Kidney (tissue), 14 donors: ENCODE results near the gene GAL3ST2. TPM values are rescaled to one million over a fixed set of nuclear protein-coding genes. Genes with fewer than 3 reads are reported as not detected.

Source experiments
- DNase-seq, 5 donors: peaks; one replicate each; pipeline ENCODE4 v3.0.0-alpha.2; 2013 to 2020
- FAIRE-seq: peaks from 2 replicates; lab custom pipeline; 2012; peaks lifted over from hg19 to GRCh38; lab: Jason Lieb, UNC
- H3K27ac ChIP-seq, 2 donors: one replicate each; pipeline ENCODE4 v1.7.0; 2013; ENCODE audit warnings: low read depth in 2 of 2, low read length in 2 of 2, inconsistent platforms in 1 of 2
- H3K27me3 ChIP-seq: one replicate; pipeline ENCODE4 v1.7.1; 2013; ENCODE audit warnings: low read length, inconsistent platforms; ENCODE audit not compliant: control insufficient read depth, insufficient read depth
- H3K36me3 ChIP-seq, 3 donors: one replicate each; pipeline versions ENCODE4 v1.7.0 to v1.7.1; 2013; ENCODE audit warnings: low read length in 3 of 3, control low read depth in 1 of 3, inconsistent platforms in 1 of 3; ENCODE audit not compliant: insufficient read depth in 3 of 3, control insufficient read depth in 2 of 3
- H3K4me1 ChIP-seq, 3 donors: one replicate each; pipeline versions ENCODE4 v1.7.0 to v1.7.1; 2013; ENCODE audit warnings: low read length in 3 of 3, inconsistent platforms in 1 of 3, low read depth in 1 of 3; ENCODE audit not compliant: control insufficient read depth in 2 of 3, insufficient read depth in 2 of 3
- H3K4me3 ChIP-seq, 3 donors: one replicate each; pipeline versions ENCODE4 v1.7.0 to v1.8.1; 2013; ENCODE audit warnings: low read length in 3 of 3, control low read depth in 1 of 3, inconsistent platforms in 1 of 3
- H3K9ac ChIP-seq, 3 donors: one replicate each; pipeline versions ENCODE4 v1.7.0 to v1.7.1; 2013; ENCODE audit warnings: low read length in 3 of 3, control low read depth in 1 of 3, inconsistent platforms in 1 of 3
- H3K9me3 ChIP-seq, 3 donors: one replicate each; pipeline versions ENCODE4 v1.7.0 to v1.7.1; 2013; ENCODE audit warnings: low read length in 3 of 3, control low read depth in 1 of 3, inconsistent platforms in 1 of 3; ENCODE audit not compliant: control insufficient read depth in 2 of 3, insufficient read depth in 1 of 3
- intact Hi-C: fragments of 100-400 bp; cut with DNase I; formaldehyde crosslinking; loops from one replicate; pipeline ENCODE4 v1.11.1; 2022
- polyA plus RNA-seq: library from polyadenylated mRNA; stranded (reverse); fragments of 350-450 nt; fragmentation: Illumina TruSeq; extraction: RNeasy Lipid Tissue Mini Kit (QIAGEN cat#74804); gene quantifications from one replicate; pipeline ENCODE4 v1.2.3, GENCODE V29; 2014; ENCODE audit warnings: low read depth, low replicate concordance; ENCODE audit not compliant: insufficient read depth
- total RNA-seq: library from RNA; stranded (reverse); fragmentation: NEBNext Ultra II Directional; extraction: Animal tissue kit (Norgen Biotek cat#: 25700); gene quantifications from one replicate; pipeline ENCODE4 v1.2.1, GENCODE V29; 2021
- TF ChIP-seq, protein P1 (sequence below): IDR thresholded peaks from 3 replicates; pipeline ENCODE4 v1.5.1; 2012; ENCODE audit warnings: mild to moderate bottlenecking, moderate library complexity, borderline replicate concordance; ENCODE audit not compliant: insufficient read depth; ENCODE audit errors: extremely low read depth
- donor health status: control.
- donor health status: control.
- donor health status: control.
- donor health status: control.
- donor health status: control.
- donor health status: DM: yes; HTN: yes; CAD: no.
- donor health status: Normal renal cell carcinoma (clear cell type).

Gene GAL3ST2
- total and polyA plus RNA-seq, 2 donors from 2014 or later = 0.19 to 0.39 TPM

DNA sequence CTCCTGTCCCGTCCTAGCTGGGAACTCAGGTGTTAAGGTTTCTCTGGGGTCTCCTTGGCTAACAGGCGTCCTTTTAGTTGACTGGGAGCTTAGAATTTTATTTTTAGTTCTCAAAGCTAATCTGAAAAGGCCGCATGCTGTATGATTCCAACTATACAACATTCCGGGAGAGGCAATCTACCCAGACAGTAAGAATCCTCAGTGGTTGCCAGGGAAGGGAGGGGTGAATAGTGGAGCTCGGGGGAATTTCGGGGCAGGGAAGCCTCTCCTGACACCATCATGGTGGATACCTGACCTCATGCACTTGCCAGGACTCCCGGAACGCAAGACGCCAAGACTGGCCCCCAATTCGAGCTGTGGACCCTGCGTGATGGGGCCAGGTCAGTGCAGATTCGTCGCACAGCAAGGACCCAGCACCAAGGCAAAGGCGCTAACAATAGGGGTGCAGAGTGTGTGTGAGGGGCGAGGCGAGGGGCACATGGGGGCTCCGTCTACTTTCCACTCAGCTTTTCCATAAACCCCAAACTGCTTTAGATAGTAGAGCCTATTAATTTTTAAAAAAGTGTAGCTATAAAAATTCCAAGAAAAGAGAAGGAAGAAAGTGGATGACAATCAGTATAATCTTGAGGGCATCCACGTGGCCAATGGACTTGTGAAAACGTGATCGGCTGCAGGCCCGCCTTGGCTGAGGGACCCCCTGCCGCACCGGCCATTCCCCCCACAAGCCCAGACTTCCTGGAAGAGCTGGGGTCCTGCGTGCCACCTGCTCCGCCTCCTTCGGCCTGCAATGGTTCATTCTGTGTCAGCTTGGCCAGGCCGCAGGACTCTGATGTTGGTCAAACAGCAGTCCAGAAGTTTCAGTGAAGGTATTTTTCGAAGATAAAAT, 64.8 kb downstream of the GAL3ST2 start:
- Histone ChIP-seq H3K4me3 (no peak overlapping the region), H3K27ac (no peak overlapping the region), H3K36me3 (no peaks in the 10 kb centered on the region), H3K9ac (no peak overlapping the region), H3K4me1 (peaks cover 0 to 8% (median 0%) of the 10 kb centered on the region in 3 donors), H3K9me3 (no peaks in the 10 kb centered on the region), H3K27me3 (no peaks in the 10 kb centered on the region)
- FAIRE-seq (no peak), DNase-seq (no peak)
- intact Hi-C loops = no loop called here
- TF ChIP-seq, protein P1, sequence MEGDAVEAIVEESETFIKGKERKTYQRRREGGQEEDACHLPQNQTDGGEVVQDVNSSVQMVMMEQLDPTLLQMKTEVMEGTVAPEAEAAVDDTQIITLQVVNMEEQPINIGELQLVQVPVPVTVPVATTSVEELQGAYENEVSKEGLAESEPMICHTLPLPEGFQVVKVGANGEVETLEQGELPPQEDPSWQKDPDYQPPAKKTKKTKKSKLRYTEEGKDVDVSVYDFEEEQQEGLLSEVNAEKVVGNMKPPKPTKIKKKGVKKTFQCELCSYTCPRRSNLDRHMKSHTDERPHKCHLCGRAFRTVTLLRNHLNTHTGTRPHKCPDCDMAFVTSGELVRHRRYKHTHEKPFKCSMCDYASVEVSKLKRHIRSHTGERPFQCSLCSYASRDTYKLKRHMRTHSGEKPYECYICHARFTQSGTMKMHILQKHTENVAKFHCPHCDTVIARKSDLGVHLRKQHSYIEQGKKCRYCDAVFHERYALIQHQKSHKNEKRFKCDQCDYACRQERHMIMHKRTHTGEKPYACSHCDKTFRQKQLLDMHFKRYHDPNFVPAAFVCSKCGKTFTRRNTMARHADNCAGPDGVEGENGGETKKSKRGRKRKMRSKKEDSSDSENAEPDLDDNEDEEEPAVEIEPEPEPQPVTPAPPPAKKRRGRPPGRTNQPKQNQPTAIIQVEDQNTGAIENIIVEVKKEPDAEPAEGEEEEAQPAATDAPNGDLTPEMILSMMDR = no peak

DNA sequence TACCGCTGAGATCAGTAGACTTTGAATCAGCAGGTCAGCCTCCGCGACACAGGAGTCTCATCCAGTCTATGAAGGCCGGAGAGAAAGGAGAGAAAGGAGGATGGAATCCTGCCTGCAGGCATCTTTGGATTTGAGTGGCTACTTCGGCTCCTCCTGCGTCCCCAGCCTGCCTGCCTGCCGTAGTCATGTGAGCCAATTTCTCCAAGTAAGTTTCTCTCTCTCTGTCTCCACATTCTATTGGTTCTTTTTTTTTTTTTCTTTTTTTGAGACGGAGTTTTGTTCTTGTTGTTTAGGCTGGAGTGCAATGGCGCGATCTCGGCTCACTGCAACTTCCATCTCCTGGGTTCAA, 65.4 kb downstream of the GAL3ST2 start:
- Histone ChIP-seq H3K4me3 (no peak overlapping the region), H3K36me3 (no peaks in the 10 kb centered on the region), H3K9ac (no peak overlapping the region), H3K27me3 (no peaks in the 10 kb centered on the region), H3K9me3 (no peaks in the 10 kb centered on the region), H3K27ac (no peak overlapping the region), H3K4me1 (peaks cover 0 to 8% (median 0%) of the 10 kb centered on the region in 3 donors)
- TF ChIP-seq, protein P1 = no peak
- intact Hi-C loops = no loop called here
- DNase-seq (no peak), FAIRE-seq (no peak)

DNA sequence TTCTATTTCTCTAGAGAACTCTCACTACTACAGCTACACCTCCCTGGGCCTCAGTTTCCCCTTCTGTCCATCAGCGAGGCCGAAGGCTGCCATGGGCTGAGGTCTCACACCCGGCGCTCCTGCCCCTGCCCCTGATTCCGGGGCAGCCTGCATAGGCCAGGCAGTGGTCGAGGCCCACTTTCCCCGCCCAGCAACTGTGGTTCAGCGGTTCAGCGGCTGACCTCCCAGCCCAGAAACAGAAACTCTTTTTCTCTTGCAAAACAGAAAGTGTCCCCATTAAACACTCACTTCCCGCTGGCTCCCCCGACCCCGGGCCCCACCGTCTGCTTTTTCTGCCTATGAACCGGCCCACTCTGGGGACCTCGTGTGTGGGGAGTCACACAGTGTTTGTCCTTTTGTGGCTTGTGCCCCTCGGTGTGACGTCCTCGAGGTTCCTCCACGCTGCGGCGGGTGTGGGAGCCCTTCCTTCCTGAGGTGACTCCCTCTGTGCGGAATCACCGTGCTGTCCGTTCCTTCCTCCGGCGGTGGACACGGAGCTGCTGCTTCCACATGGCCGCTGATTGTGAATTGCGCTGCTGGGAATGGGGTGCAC, 66.1 kb downstream of the GAL3ST2 start:
- Histone ChIP-seq H3K36me3 (no peaks in the 10 kb centered on the region), H3K4me3 (peak overlapping the region in 1 of 3 donors; percentile 21), H3K27me3 (no peaks in the 10 kb centered on the region), H3K4me1 (peaks cover 0 to 8% (median 0%) of the 10 kb centered on the region in 3 donors), H3K27ac (peak overlapping the region; percentile 51 to 65), H3K9me3 (no peaks in the 10 kb centered on the region), H3K9ac (no peak overlapping the region)
- no peak for FAIRE-seq
- intact Hi-C loops = no loop called here
- TF ChIP-seq, protein P1 = no peak
- DNase-seq = peak in 4 of 5 donors; percentile 34 to 85 (median 48)
